CD4-positive, alpha-beta T cell treated with Interleukin-4 for 1 hour (primary cell): ENCODE measurements around the gene STK36.

ENCODE experiments used
- DNase-seq, 2 donors: peaks; one replicate each; pipeline ENCODE4 v3.0.0-alpha.2; 2020 to 2022

Gene STK36

GRCh38 chr2:218664653-218665052 is 7.2 kb upstream of the STK36 start:
- DNase-seq, result no peak

- DNase-seq, result no peak
These were observed 711 bp upstream of the STK36 start for GRCh38 chr2:218671097-218671653.

- peak in 1 of 2 donors; percentile 60 for DNase-seq
These were observed 7.2 kb downstream of the STK36 start for GRCh38 chr2:218679119-218679518.

GRCh38 chr2:218680061-218680460 is 8.2 kb downstream of the STK36 start:
- DNase-seq, result no peak

- peak; percentile 46 to 54 for DNase-seq
These were observed 15.6 kb downstream of the STK36 start for GRCh38 chr2:218687400-218688060.

GRCh38 chr2:218691234-218691633 is 19.3 kb downstream of the STK36 start:
- no peak for DNase-seq

GRCh38 chr2:218694405-218695145 is 22.7 kb downstream of the STK36 start:
- no peak for DNase-seq

- DNase-seq, result no peak
These were observed 27.0 kb downstream of the STK36 start for GRCh38 chr2:218698885-218699284.

- DNase-seq, result no peak
These were observed 29.9 kb downstream of the STK36 start for GRCh38 chr2:218701806-218702205.

GRCh38 chr2:218703341-218703740 is 31.5 kb downstream of the STK36 start:
- no peak for DNase-seq

- DNase-seq, result no peak
These were observed 36.2 kb downstream of the STK36 start for GRCh38 chr2:218708086-218708485.

GRCh38 chr2:218709908-218710307 is 38.0 kb downstream of the STK36 start:
- DNase-seq, result no peak

- no peak for DNase-seq
These were observed 38.4 kb downstream of the STK36 start for GRCh38 chr2:218710334-218710686.

GRCh38 chr2:218710687-218711549 is 39.0 kb downstream of the STK36 start, which contains the start of gene TTLL4:
TSS of gene TTLL4 (plus strand) at chr2:218710835. CDS start at chr2:218737677, 26,842 bp downstream.
- peak; percentile 98 for DNase-seq

GRCh38 chr2:218711550-218711929 is 39.7 kb downstream of the STK36 start:
- DNase-seq, result no peak

- DNase-seq, result no peak
These were observed 42.0 kb downstream of the STK36 start for GRCh38 chr2:218713922-218714321.

GRCh38 chr2:218716070-218716469 is 44.2 kb downstream of the STK36 start:
- no peak for DNase-seq

GRCh38 chr2:218717262-218717661 is 45.4 kb downstream of the STK36 start:
- DNase-seq, result no peak

- DNase-seq, result no peak
These were observed 46.2 kb downstream of the STK36 start for GRCh38 chr2:218718058-218718457.

GRCh38 chr2:218719457-218719856 is 47.6 kb downstream of the STK36 start:
- DNase-seq, result no peak

- DNase-seq, result no peak
These were observed 48.5 kb downstream of the STK36 start for GRCh38 chr2:218720048-218721041.

- DNase-seq, result no peak
These were observed 49.6 kb downstream of the STK36 start for GRCh38 chr2:218721488-218721887.
